NCI-H128 (cell line): ENCODE results near the gene C5orf46.
"Not testable (repeated sequence)": the region's sequence is repeated elsewhere in the genome, so short reads cannot be mapped to it uniquely, and the experiment has no call there.

Experiments
- DNase-seq: peaks from one replicate; lab custom pipeline; 2025; ENCODE audit not compliant: unreplicated experiment; lab: John Stamatoyannopoulos, UW

The C5orf46 gene

GRCh38 chr5:147906326-147907095 lies at the start of gene C5orf46:
Gene C5orf46, minus strand, starts transcription at chr5:147906538. Its CDS starts 37 bp downstream, at chr5:147906501.
- DNase-seq, result no peak

GRCh38 chr5:147954971-147955370 lies 48.6 kb upstream of the C5orf46 start:
- no peak for DNase-seq

DNA sequence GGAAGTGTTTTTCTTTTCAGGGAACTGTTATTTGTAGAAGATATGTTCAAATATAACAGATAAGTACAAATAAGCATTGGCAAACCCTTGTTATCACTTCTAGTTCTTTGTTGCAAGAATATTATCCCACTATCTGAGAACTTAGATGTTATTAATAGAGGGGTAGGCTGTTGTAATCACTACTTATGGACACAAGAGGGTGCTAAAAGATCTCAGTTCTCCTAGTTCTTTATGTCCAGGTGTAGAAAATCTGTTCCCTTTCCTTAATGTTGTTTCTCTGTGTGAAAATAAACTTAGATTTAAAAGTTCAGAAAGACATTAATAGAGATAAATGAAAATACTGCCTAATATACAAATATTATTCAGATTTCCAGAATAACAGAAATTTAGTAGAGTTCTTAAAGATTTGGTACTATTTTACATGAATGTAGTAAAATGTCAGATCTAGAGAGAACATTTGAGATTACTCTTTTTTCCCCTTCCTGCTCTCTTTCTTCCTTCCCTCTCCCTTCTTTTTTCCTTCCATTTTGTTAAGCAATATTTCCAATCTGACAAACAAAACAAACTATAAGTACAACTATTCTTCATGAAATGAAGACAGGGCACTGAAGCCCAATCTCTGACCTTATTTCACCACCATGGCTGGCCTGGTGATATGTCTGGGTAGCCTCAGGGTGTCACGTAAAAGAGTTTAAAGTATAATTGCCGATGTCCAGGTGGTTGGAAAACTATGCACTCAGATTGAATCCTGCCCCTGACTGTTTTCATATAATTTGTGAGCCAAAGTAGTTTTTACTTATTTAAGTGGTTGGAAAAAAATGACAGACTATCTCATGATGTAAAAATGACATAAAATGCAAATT lies 43.6 kb upstream of the C5orf46 start:
- DNase-seq, result no peak

DNA sequence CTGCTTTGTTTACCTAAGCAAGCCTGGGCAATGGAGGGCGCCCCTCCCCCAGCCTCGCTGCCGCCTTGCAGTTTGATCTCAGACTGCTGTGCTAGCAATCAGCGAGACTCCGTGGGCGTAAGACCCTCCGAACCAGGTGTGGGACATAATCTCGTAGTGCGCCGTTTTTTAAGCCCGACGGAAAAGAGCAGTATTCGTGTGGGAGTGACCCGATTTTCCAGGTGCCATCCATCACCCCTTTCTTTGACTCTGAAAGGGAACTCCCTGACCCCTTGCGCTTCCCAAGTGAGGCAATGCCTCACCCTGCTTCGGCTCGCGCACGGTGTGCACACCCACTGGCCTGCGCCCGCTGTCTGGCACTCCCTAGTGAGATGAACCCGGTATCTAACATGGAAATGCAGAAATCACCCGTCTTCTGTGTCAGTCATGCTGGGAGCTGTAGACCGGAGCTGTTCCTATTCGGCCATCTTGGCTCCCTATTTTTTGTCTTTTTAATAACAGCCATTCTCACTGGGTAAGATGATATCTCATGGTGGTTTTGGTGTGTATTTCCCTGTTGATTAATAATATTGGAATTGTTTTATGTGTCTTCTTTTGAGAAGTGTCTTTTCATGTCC lies 40.4 kb upstream of the C5orf46 start:
- DNase-seq, result not testable (repeated sequence)

DNA sequence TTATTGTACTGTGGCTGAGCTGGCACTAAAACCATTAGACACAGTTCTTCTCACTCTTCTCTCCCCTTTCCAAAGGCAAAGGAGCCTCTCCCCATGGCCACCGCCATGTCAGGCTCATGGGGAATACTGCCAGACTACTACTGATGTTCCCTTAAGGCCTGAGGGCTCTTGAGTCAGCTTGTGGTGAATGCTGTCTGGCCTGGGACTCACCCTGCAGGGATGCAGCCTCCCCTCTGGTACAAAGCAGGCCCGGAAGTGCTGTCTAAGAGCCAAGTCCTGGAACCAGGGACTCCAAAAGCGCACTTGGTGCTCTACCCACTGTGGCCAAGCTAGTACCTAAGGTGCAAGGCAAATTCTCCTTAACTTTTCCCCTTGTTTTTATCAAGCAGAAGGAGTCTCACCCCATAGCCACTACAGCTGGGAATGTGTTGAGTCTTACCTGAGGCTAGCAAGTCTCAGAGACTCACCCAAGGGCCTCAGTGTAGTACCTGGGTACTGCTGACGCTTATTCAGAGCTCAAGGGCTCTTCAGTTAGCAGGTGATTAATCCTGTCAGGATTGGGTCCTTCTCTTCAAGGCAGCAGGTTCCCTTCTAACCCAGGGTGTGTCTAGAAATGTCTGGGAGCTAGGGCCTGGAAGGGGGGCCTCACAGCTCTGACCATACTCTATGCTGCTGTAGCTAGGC lies 33.2 kb upstream of the C5orf46 start:
- DNase-seq, result no peak

- DNase-seq, result no peak
These were observed 28.7 kb upstream of the C5orf46 start for GRCh38 chr5:147935032-147935431.

GRCh38 chr5:147930769-147931168 lies 24.4 kb upstream of the C5orf46 start:
- no peak for DNase-seq

DNA sequence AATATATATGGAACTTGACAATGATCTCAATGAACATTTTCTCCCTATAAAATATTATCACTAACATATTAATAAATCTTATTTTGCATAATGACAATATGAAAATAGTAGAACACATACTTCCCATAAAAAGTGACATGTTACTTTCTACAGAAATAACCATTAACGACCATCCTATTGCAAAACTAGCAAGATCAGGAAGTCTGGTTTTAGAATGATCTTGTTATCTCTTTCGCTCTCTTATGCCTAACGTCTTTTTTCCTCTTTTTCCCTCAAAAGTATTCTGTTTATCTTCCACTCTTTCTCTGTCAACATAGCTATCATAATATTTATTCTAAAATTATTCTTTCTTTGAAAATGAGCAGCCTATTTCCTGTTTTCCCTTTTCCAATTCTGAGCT lies 21.6 kb upstream of the C5orf46 start:
- no peak for DNase-seq

DNA sequence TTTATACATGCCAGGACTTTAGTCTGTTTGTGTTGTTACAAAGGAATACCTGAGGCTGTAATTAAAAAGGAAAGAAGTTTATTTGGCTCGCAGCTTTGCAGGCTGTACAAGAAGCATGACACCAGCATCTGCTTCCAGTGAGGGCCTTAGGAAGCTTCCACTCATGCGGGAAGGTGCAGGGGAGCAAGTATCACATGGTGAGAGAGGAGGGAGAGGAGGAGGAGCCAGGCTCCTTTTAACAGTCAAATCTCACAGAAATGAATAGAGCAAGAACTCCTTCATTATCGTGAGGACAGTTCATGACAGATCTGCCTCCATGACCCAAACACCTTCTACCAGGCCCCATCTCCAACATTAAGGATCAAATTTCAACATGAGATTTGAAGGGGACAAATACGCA lies 18.7 kb upstream of the C5orf46 start:
- no peak for DNase-seq

DNA sequence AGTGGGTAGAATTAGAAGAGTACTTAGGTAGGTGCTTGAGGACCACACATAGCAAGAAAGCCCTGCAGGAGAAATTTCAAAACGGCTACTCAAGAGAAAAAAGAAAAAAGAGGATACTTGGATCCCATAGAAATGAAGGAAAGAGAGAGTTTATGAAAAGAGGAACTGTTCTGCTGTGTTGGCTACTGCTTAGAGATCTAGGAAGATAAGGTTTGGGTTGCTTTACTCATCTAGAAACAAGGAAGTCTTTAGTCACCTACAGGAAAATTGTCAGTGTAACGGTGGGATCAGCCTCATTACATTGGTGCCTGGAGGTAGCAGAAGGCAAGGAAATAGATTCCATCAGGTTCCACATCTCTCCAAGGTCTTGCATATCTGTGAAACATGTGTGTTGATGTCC lies 14.8 kb upstream of the C5orf46 start:
- DNase-seq, result no peak

DNA sequence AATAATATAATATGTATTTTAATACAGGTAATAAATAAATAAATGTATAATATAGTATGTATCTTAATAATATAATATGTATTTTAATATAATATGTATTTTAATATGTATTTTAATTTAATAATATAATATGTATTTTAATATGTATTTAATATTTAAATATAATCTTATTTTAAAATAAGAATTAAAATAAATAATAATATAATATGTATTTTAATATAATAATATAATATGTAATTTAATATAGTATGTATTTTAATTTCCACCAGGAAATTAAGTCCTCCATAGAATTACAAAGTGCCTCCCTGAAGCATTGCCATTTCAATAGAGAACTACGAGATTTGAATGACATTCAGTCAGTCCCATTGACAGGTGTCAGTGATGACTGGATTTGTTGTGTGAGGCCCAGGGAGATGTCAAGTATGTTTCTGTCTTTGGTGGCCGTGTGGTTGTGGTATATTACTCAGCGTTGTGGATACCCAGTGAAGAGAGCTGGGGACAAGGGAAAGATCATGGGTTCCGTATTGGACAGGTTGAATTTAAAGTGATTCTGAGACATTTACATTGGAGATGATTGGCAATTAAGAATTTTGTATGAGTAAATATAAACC lies 14.2 kb upstream of the C5orf46 start:
- no peak for DNase-seq

DNA sequence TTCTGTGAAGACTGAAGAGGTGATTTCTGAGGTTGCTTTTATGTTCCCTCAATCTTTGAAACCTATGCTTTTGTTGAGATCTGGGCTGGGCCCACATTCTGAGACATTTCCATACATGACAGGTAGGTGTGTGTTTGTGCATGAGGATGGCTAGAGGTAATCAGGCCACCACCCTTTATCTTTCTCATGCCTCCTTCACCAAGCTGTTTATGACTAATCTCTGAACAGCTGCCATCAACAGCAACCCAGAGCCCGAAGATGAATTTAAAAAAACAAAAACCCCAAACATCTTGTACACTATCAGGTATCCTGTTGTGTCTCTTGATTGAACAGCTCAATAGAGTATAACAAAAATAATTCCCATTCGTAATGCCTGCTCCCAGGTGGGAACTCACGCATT lies 12.6 kb upstream of the C5orf46 start:
- DNase-seq, result no peak

DNA sequence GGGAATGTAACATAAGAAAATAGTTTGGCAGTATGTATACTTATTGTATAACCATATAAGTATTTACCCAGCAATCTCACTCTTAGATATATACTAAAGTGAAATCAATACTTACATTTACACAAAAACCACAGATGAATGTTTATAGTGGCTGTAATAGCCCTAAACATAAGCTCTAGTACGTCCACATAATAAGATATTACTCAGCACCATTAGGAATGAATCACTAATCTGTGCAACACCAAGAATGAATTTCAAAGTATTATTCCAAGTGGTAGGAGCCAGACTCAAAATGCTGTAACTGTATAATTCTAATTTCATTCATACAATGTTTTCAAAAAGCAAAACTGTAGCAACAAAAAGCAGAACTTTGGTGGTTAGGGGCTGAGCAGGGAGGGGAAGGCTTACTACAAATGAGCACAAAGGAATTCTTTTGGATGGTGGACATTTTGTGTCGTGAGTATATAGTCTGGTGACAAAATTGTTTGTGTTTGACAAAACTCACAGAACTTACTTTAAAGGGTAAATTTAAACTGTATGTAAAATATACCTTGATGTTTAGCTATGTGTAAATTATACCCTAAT lies 11.9 kb upstream of the C5orf46 start:
- no peak for DNase-seq

- no peak for DNase-seq
These were observed 7.4 kb upstream of the C5orf46 start for GRCh38 chr5:147913786-147914185.

DNA sequence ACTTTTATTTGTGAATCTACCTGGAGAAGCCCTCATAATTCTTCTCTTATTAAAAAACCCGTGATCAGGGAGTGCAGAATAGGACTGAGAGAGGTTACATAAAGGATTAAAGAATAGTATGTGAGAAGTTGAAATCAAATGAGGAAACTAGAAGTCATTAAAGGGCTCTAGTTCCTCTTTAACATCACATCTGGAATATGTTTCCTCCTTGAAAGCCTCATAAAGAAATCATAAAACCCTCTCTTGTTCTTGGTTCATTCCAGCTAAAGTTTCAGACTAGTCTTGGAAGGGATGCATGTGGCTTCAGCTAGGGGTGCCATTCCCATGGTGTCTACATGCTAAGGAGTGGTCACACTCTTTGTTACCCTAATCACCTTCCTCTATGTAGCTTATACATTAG lies 5.7 kb upstream of the C5orf46 start:
- no peak for DNase-seq

GRCh38 chr5:147911427-147911826 lies 5.1 kb upstream of the C5orf46 start:
- DNase-seq, result no peak

DNA sequence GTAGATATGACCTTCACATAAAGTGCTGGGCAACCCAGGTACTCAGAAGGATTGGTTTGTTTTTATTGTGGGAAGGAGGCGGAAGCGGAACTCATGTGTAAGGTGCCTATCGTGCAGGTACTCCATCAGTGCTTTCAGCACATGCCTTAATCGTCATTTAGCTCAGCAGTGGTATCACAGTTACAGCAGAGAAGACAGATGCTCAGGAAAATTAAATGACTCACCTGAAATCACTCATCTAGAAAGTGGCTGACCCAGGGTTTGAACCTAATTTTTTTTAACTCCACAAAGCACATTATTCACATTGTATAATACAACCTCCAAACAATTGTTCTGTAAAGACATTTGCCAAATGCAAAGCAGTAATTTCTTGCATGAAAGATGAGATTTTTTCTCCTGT lies 2.2 kb downstream of the C5orf46 start:
- DNase-seq, result no peak

DNA sequence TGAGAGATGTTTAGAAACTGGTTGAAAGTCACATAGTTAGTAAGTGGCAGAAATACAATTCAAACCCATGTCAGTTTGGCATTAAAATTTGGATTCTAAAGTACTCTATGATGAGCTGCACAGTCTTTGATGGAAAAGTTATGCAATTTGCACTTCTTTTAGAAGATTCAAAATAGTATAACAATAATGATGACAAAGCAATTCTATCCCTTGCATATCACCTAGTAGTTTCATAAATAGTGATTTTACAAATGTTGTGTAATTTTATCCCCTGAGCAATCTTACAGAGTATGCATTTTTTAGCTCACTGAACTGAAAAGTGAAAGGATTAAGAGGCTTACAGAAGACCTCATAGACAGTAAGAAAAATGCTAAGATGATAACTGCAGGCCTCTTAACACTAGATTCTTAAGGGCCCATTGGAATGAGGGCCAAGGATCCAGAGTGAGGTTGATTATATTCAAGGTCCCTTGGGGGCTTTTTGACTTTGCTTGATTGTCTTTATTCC lies 3.7 kb downstream of the C5orf46 start:
- no peak for DNase-seq

DNA sequence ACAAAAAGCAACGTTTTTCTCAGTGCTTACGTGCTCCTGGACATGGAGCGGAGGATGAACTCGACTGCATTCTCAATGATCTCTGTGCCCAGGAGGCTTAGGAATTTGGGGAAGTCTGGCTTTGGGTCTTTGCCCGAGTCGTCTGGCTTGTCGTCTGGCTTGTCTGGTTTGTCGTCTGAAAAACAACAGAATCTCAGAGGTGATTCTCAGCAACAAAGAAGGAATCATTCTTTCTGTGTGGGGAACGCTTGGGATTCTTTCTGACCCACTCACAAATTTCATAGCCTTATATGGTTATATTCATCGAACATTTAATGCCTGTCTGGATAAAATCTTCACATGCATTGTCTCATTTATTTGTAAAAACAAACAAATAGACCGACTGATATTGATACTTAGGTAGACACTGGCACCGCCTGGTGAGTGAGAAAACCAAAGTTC lies 4.7 kb downstream of the C5orf46 start:
- no peak for DNase-seq

DNA sequence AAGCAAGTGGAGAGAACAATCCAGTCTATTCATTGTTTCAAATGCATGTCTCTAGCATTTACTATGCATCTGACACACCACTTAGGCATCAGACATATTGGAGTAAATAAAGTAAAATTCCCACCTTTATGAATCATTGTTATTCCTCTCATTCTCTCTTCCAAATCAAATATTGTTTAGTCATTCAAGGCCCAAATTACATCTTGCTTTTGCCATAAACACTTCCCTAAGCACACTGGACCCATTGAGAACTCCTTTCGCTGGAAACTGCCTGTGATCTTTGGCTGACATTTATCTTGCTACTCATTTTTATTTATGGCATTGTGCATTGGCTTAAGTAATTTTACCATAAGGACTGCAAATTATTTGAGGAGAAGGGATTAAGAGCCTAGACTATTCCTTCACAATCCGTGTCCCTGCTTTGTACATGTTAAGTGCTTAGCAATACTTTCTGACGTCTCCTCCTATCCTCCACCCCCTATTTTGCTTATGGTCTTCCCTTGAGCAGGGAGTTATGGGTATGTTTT lies 7.4 kb downstream of the C5orf46 start:
- DNase-seq, result no peak
